Neural crest cell (in vitro differentiated cells): ENCODE measurements around the gene RSPH3. TPM values are rescaled to one million over a fixed set of nuclear protein-coding genes. Genes with fewer than 3 reads are reported as not detected.
"Not testable (repeated sequence)": the region's sequence is repeated elsewhere in the genome, so short reads cannot be mapped to it uniquely, and the experiment has no call there.

Source experiments
- DNase-seq: peaks from one replicate; pipeline ENCODE4 v3.0.0; 2021; ENCODE audit warnings: low read depth, mixed read lengths, low spot score
- H3K27ac Mint-ChIP-seq: one replicate; pipeline ENCODE4 v1.8.0; 2021; ENCODE audit warnings: mild to moderate bottlenecking, mixed read lengths; ENCODE audit not compliant: unreplicated experiment
- H3K27me3 Mint-ChIP-seq: 2 replicates; pipeline ENCODE4 v1.8.0; 2021; ENCODE audit warnings: low read depth, mild to moderate bottlenecking, mixed read lengths
- H3K36me3 Mint-ChIP-seq: 2 replicates; pipeline ENCODE4 v1.8.0; 2021; ENCODE audit warnings: low read depth, mild to moderate bottlenecking, mixed read lengths
- H3K4me1 Mint-ChIP-seq: 2 replicates; pipeline ENCODE4 v1.8.0; 2021; ENCODE audit warnings: mixed read lengths
- H3K4me3 Mint-ChIP-seq: one replicate; pipeline ENCODE4 v1.8.0; 2021; ENCODE audit warnings: mild to moderate bottlenecking, mixed read lengths
- H3K9me3 Mint-ChIP-seq: 2 replicates; pipeline ENCODE4 v1.8.0; 2021; ENCODE audit warnings: mixed read lengths
- CTCF ChIP-seq: fragments of 200-600 bp; sonication (generic); conservative IDR thresholded peaks from 2 replicates; pipeline ENCODE4 v1.5.0; 2021; ENCODE audit warnings: antibody characterized with exemption, mild to moderate bottlenecking
- total RNA-seq: library from RNA; stranded (reverse); gene quantifications from 2 replicates; pipeline ENCODE4 v1.2.1, GENCODE V29; 2021

RSPH3 gene
- total RNA-seq, 1 donor from 2014 or later: 5.4 TPM

- DNase-seq: no peak
- H3K4me1 Mint-ChIP-seq: no peaks in the 10 kb centered on the region
- no peaks in the 10 kb centered on the region for H3K36me3 Mint-ChIP-seq
- no peaks in the 10 kb centered on the region for H3K27me3 Mint-ChIP-seq
- TF ChIP-seq CTCF: no peak
- no peaks in the 10 kb centered on the region for H3K9me3 Mint-ChIP-seq
- H3K27ac Mint-ChIP-seq: no peak overlapping the region
- H3K4me3 Mint-ChIP-seq: no peak overlapping the region
Measured at GRCh38 chr6:159033160-159034049, 33.4 kb upstream of the RSPH3 start.

- Mint-ChIP-seq H3K27ac (no peak overlapping the region), H3K36me3 (peaks cover 2% of the 10 kb centered on the region), H3K4me1 (no peaks in the 10 kb centered on the region), H3K9me3 (no peaks in the 10 kb centered on the region), H3K4me3 (no peak overlapping the region), H3K27me3 (no peaks in the 10 kb centered on the region)
- no peak for DNase-seq
- no peak for TF ChIP-seq CTCF
Measured at GRCh38 chr6:159031846-159032245, 31.8 kb upstream of the RSPH3 start.

DNA sequence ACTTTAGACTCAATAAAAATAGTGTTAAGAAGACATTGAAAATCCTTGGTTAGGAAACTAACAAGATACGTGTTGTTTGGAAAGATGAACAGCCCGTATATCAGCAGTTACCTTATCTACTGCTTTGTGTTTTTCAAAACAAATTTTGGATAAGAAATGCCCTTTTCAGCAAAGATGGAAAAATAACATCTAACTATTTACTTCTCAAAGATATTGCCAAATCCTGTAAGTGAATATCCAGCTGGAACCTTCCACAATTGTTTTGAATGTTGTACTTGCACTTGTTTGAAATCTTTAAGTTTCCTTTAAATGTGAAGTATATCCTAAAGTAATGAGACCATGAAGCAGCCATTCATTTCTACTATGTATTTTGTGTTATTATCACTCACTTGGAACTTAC, 30.2 kb upstream of the RSPH3 start:
- Mint-ChIP-seq H3K4me1 (no peaks in the 10 kb centered on the region), H3K36me3 (peaks cover 10% of the 10 kb centered on the region), H3K4me3 (no peak overlapping the region), H3K9me3 (peaks cover 9% of the 10 kb centered on the region), H3K27me3 (no peaks in the 10 kb centered on the region), H3K27ac (no peak overlapping the region)
- TF ChIP-seq CTCF: no peak
- no peak for DNase-seq

- H3K4me1 Mint-ChIP-seq, DNase-seq, H3K27me3 Mint-ChIP-seq, H3K4me3 Mint-ChIP-seq, H3K27ac Mint-ChIP-seq: not testable (repeated sequence)
- H3K9me3 Mint-ChIP-seq: peaks cover 16% of the 10 kb centered on the region
- H3K36me3 Mint-ChIP-seq: peaks cover 14% of the 10 kb centered on the region
Measured at GRCh38 chr6:159025224-159025623, 25.2 kb upstream of the RSPH3 start.

GRCh38 chr6:159023893-159024292, 23.9 kb upstream of the RSPH3 start:
- no peak for TF ChIP-seq CTCF
- Mint-ChIP-seq H3K4me1 (no peaks in the 10 kb centered on the region), H3K9me3 (peaks cover 16% of the 10 kb centered on the region), H3K27ac (no peak overlapping the region), H3K36me3 (peaks cover 14% of the 10 kb centered on the region), H3K27me3 (no peaks in the 10 kb centered on the region), H3K4me3 (no peak overlapping the region)
- DNase-seq: no peak

GRCh38 chr6:159020011-159020410, 20.0 kb upstream of the RSPH3 start:
- H3K4me3 Mint-ChIP-seq: no peak overlapping the region
- no peak overlapping the region for H3K27ac Mint-ChIP-seq
- H3K9me3 Mint-ChIP-seq: peaks cover 7% of the 10 kb centered on the region
- no peak for DNase-seq
- no peaks in the 10 kb centered on the region for H3K27me3 Mint-ChIP-seq
- peaks cover 4% of the 10 kb centered on the region for H3K36me3 Mint-ChIP-seq
- H3K4me1 Mint-ChIP-seq: no peaks in the 10 kb centered on the region
- TF ChIP-seq CTCF: no peak
